ENCODE measurements around the gene PYY.
"Not testable (repeated sequence)": the region's sequence is repeated elsewhere in the genome, so short reads cannot be mapped to it uniquely, and the experiment has no call there.

Gene PYY

DNA sequence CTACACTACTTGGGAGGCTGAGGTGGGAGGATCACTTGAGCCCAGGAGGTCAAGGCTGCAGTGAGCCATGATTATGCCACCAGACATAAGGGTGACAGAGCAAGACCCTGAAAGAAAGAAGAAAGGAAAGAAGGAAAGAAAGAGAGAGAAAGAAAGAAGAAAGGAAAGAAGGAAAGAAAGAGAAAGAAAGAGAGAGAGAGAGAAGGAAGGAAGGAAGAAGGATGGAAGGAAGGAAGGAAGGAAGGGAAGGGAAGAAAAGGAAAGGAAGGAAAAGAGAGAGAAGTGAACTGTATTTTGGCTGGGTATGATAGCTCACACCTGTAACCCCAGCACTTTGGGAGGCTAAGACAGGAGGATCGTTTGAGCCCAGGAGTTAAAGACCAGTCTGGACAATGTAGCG is 24.3 kb upstream of the PYY start:
- no peak for DNase-seq (ENCODE audit: low spot score)

- DNase-seq (ENCODE audit: low spot score): no peak
Measured at GRCh38 chr17:43976963-43977837, 23.5 kb upstream of the PYY start.

- no peak for DNase-seq (ENCODE audit: low spot score)
Measured at GRCh38 chr17:43975898-43976297, 22.2 kb upstream of the PYY start.

- no peak for DNase-seq (ENCODE audit: low spot score)
Measured at GRCh38 chr17:43974382-43975266, 20.9 kb upstream of the PYY start.

DNA sequence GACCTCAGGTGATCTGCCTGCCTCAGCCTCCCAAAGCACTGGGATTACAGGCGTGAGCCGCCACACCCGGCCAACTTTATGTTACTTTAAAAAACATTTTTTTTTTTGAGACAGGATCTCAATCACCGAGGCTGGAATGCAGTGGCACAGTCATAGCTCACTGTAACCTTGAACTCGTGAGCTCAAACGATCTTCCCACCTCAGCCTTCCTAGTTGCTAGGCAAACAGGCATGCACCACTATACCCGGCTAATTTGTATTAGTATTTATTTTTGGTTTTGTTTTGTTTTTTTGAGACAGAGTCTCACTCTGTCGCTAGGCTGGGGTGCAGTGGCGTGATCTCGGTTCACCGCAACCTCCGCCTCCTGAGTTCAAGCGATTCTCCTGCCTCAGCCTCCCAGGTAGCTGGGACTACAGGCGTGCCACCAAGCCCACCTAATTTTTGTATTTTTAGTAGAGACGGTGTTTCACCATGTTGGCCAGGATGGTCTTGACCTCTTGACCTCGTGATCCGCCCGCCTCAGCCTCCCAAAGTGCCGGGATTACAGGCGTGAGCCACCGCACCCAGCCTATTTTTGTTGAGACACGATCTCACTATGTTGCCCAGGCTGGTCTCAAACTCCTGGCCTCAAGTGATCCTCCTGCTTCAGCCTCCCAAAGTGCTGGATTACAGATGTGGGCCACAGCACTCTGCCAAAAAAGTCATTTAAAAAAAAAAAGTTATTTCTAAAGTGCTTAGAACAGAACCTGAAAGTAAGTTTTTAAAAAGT is 18.9 kb upstream of the PYY start:
- not testable (repeated sequence) for DNase-seq (ENCODE audit: low spot score)

DNA sequence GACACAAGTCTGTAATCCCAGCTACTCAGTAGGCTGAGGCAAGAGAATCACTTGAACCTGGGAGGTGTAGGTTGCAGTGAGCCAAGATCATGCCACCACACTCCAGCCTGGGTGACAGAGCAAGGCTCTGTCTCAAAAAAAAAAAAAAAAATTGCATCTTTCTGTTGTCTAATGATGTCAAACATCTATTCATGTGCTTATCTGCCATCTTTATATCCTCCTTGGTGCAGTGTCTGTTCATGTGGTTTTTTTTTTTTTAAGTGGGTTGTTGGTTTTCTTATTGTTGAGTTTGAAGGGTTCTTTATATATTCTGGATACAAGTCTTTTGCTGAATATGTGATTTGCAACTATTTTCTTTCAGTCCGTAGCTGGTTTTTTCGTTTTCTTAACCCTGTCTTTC is 17.7 kb upstream of the PYY start:
- DNase-seq (ENCODE audit: low spot score): not testable (repeated sequence)

GRCh38 chr17:43970366-43970765 is 16.6 kb upstream of the PYY start:
- DNase-seq (ENCODE audit: low spot score): no peak

GRCh38 chr17:43967251-43967875 is 13.6 kb upstream of the PYY start:
- DNase-seq (ENCODE audit: low spot score): no peak

GRCh38 chr17:43966276-43966675 is 12.5 kb upstream of the PYY start:
- DNase-seq (ENCODE audit: low spot score): no peak

GRCh38 chr17:43962479-43962878 is 8.7 kb upstream of the PYY start:
- DNase-seq (ENCODE audit: low spot score): no peak

DNA sequence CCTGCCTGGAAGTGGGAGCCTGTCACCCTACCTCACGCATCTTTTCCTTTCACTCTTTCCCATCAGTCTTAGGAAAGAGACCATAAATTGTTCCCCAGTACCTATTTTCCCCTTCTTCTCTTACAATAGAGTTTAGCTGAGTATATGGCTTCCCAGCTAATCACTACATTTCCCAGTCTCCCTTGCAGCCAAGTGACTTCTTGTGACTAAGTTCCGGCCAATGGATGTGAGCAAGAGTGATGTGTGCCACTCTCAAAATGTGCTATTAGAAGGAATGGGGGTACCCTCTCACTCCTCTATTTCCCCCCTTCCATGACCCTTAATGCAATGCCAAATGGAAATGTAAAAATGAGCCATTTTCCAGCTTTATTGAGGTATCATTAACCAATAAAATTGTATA is 8.2 kb upstream of the PYY start:
- DNase-seq (ENCODE audit: low spot score): no peak

- not testable (repeated sequence) for DNase-seq (ENCODE audit: low spot score)
Measured at GRCh38 chr17:43961292-43961691, 7.6 kb upstream of the PYY start.

DNA sequence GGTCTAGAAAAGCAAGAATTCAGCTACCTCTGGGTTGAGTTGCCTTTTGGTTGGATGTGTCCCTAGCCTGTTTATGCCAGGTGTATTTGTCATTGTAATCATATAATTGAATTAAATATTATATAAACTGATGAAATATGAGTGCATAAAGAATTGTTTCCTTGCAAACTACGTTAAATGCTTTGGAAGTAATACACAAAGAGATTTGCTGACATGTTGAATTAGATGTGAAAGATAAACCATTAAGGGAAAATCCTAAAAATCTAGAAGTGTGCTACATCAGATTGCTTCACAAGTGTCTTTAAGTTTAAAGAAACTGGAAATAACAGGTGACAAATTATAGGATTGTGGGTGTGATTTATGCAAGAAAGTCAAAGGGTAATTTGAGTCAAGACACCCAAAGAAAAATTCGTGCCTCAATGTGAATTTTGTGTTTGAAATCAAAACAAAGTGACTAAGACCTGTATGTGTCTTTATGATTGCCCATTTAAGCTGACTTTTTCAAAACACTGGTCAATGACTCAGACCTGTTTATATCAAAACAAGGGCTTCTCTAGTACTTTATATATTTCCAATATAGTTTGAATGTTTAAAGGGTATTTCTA is 5.1 kb upstream of the PYY start:
- no peak for DNase-seq (ENCODE audit: low spot score)

- no peak for DNase-seq (ENCODE audit: low spot score)
Measured at GRCh38 chr17:43956222-43956621, 2.5 kb upstream of the PYY start.

DNA sequence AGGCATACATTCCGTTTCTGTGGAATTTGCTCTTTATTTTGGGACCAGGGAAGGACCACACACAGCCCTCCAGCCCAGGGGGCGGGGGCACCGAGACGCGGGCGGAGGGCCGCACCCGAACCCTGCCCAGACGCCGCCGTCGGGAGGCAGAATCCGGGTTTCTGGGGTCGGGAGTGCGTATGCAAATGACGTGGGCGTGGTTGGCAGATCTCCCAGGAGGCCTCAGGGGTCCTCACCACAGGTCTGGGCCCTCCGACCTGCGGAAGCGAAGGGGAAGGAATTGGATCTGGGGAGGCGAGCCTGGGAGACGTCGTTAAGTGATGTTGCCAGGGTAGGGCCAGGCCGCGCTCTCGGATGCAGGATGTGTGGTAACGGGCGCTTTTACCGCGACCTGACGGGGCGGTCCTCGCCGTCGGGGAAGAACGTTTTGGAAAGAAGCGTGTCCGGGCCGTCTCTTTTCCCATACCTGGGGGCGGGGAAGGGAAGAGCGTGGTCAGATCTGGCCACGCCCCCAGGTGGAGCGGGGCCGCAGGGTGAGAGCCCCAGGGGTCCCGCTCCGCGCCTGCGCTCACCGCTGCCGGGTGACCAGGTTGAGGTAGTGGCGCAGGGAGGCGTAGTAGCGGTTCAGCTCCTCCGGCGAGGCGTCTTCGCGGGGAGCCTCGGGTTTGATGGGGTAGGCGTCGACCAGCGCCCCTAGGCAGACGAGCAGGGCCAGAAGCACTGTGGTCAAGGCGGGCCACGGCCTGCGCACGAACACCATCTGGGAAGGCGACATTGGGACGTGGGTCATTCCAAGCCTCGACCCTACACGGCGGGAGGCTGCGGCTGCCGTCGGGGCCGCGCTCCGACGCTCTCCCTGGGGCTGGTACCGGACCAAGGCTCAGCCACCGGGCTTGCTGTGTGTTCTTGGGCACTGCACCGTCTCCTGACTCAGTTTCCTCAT is 745 bp downstream of the PYY start:
- DNase-seq (ENCODE audit: low spot score): no peak

- DNase-seq (ENCODE audit: low spot score): no peak
Measured at GRCh38 chr17:43952351-43952723, 1.4 kb downstream of the PYY start.

- no peak for DNase-seq (ENCODE audit: low spot score)
Measured at GRCh38 chr17:43951750-43952149, 2.0 kb downstream of the PYY start.

DNA sequence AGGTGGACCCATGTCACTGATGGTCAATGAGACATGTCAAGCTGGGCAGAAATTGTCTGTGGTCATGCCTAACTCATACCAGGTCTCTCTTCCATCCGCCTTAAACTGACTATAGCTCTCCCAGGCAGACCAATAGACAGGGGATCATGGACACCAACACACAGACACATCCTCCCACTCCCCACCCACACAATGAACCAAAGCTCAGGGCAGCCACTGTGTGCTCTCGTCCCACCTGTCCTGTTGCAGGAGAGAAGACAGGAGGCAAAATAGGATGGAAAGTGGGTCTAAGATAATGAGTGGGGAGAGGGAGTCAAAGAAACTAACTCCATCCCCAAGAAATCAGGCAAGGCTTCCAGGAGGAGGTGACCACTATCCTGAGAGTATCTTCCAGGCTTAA is 3.2 kb downstream of the PYY start:
- no peak for DNase-seq (ENCODE audit: low spot score)

GRCh38 chr17:43949781-43950180 is 4.0 kb downstream of the PYY start:
- DNase-seq (ENCODE audit: low spot score): no peak

GRCh38 chr17:43946781-43947180 is 7.0 kb downstream of the PYY start:
- DNase-seq (ENCODE audit: low spot score): no peak

Measured in NAMALWA (cell line).